ENCODE measurements around the gene RPAP3.

GRCh38 chr12:47751561-47751960, 45.7 kb upstream of the RPAP3 start:
- TF ChIP-seq CTCF (IDR thresholded peaks at IDR 0.05; ENCODE audit: low read length) (no peak), EZH2 (IDR thresholded peaks at IDR 0.05; ENCODE audit: borderline replicate concordance, low read length) (no peak)
